Measurements from ENCODE around the gene GPC1. TPM values are rescaled to one million over a fixed set of nuclear protein-coding genes. Genes with fewer than 3 reads are reported as not detected.

Gene GPC1
- total RNA-seq, 1 donor: 54.3 TPM

GRCh38 chr2:240423788-240424191, 11.7 kb upstream of the GPC1 start:
- Histone ChIP-seq H3K4me3 (ENCODE audit: insufficient read depth, low read length) (no peak overlapping the region), H3K4me2 (ENCODE audit: insufficient read depth, low read length) (no peak overlapping the region), H3K79me2 (ENCODE audit: insufficient read depth, low read length) (no peaks in the 10 kb centered on the region), H2AFZ (ENCODE audit: low read length) (no peak overlapping the region), H4K20me1 (ENCODE audit: insufficient read depth, low read length) (no peaks in the 10 kb centered on the region), H3K4me1 (ENCODE audit: insufficient read depth, low read length) (no peaks in the 10 kb centered on the region), H3K27me3 (ENCODE audit: insufficient read depth, low read length) (no peaks in the 10 kb centered on the region), H3K27ac (ENCODE audit: low read depth, low read length) (no peak overlapping the region), H3K9me3 (ENCODE audit: low read depth, low read length) (peaks cover 3% of the 10 kb centered on the region), H3K36me3 (ENCODE audit: insufficient read depth, low read length) (no peaks in the 10 kb centered on the region)
- peak; percentile 87 for DNase-seq (ENCODE audit: insufficient read length, low spot score, missing footprints)
- TF ChIP-seq CTCF (IDR thresholded peaks at IDR 0.05; ENCODE audit: extremely low read depth, low read depth, low read length): peak; percentile 10

GRCh38 chr2:240424341-240425235, 10.9 kb upstream of the GPC1 start:
- no peak for TF ChIP-seq CTCF (IDR thresholded peaks at IDR 0.05; ENCODE audit: extremely low read depth, low read depth, low read length)
- Histone ChIP-seq H3K27me3 (ENCODE audit: insufficient read depth, low read length) (no peaks in the 10 kb centered on the region), H3K36me3 (ENCODE audit: insufficient read depth, low read length) (no peaks in the 10 kb centered on the region), H3K27ac (ENCODE audit: low read depth, low read length) (no peak overlapping the region), H3K9me3 (ENCODE audit: low read depth, low read length) (peaks cover 3% of the 10 kb centered on the region), H4K20me1 (ENCODE audit: insufficient read depth, low read length) (no peaks in the 10 kb centered on the region), H3K4me1 (ENCODE audit: insufficient read depth, low read length) (no peaks in the 10 kb centered on the region), H3K4me3 (ENCODE audit: insufficient read depth, low read length) (no peak overlapping the region), H3K79me2 (ENCODE audit: insufficient read depth, low read length) (no peaks in the 10 kb centered on the region), H2AFZ (ENCODE audit: low read length) (peak overlapping the region; percentile 31), H3K4me2 (ENCODE audit: insufficient read depth, low read length) (no peak overlapping the region)
- DNase-seq (ENCODE audit: insufficient read length, low spot score, missing footprints): peak; percentile 76

GRCh38 chr2:240425236-240425615, 10.2 kb upstream of the GPC1 start:
- Histone ChIP-seq H3K9me3 (ENCODE audit: low read depth, low read length) (peaks cover 3% of the 10 kb centered on the region), H3K4me1 (ENCODE audit: insufficient read depth, low read length) (no peaks in the 10 kb centered on the region), H3K27me3 (ENCODE audit: insufficient read depth, low read length) (no peaks in the 10 kb centered on the region), H4K20me1 (ENCODE audit: insufficient read depth, low read length) (no peaks in the 10 kb centered on the region), H3K4me2 (ENCODE audit: insufficient read depth, low read length) (no peak overlapping the region), H3K4me3 (ENCODE audit: insufficient read depth, low read length) (no peak overlapping the region), H3K27ac (ENCODE audit: low read depth, low read length) (no peak overlapping the region), H2AFZ (ENCODE audit: low read length) (no peak overlapping the region), H3K36me3 (ENCODE audit: insufficient read depth, low read length) (no peaks in the 10 kb centered on the region), H3K79me2 (ENCODE audit: insufficient read depth, low read length) (no peaks in the 10 kb centered on the region)
- peak; percentile 69 for DNase-seq (ENCODE audit: insufficient read length, low spot score, missing footprints)
- no peak for TF ChIP-seq CTCF (IDR thresholded peaks at IDR 0.05; ENCODE audit: extremely low read depth, low read depth, low read length)

GRCh38 chr2:240425697-240426096, 9.8 kb upstream of the GPC1 start:
- Histone ChIP-seq H3K27ac (ENCODE audit: low read depth, low read length) (no peak overlapping the region), H3K36me3 (ENCODE audit: insufficient read depth, low read length) (no peaks in the 10 kb centered on the region), H2AFZ (ENCODE audit: low read length) (no peak overlapping the region), H3K9me3 (ENCODE audit: low read depth, low read length) (peaks cover 3% of the 10 kb centered on the region), H3K27me3 (ENCODE audit: insufficient read depth, low read length) (no peaks in the 10 kb centered on the region), H3K4me1 (ENCODE audit: insufficient read depth, low read length) (no peaks in the 10 kb centered on the region), H4K20me1 (ENCODE audit: insufficient read depth, low read length) (no peaks in the 10 kb centered on the region), H3K79me2 (ENCODE audit: insufficient read depth, low read length) (no peaks in the 10 kb centered on the region), H3K4me2 (ENCODE audit: insufficient read depth, low read length) (no peak overlapping the region), H3K4me3 (ENCODE audit: insufficient read depth, low read length) (no peak overlapping the region)
- TF ChIP-seq CTCF (IDR thresholded peaks at IDR 0.05; ENCODE audit: extremely low read depth, low read depth, low read length): no peak
- peak; percentile 49 for DNase-seq (ENCODE audit: insufficient read length, low spot score, missing footprints)
